Measurements from ENCODE around the gene TSPAN8.

Gene TSPAN8

DNA sequence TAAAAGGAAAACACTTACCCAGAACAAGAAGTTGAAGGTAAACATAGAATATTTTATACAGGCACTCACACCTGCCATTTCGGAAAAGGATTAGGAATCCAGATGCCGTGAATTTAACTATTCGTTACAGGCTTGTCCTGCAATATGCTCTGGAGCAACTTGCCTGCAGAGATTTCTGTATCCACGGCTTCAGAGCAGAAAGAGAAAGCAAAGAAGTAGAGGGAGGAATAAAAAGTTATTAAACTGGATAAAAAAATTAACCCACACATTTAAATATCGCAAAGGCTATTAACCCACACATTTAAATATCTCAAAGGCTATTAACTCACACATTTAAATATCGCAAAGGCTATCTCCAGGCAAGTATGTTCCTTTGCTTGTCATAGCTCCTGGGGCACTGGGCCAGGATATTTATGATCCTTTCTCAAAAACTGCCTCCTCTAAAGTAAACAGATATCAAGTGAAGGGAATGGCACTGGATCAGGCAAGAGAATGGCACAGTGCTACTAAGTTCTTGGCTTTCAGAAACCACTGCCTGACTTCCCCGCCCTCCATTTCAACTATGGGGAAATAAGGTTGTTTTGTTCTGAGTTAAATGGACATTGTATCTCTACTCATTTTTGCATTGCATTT, at the start of gene TSPAN8:
TSPAN8 (minus strand) TSS at position 399 of the 633 bp plus-strand sequence; CDS start at position 78, 321 bp downstream.
- Histone ChIP-seq H3K4me3 (ENCODE audit: low read length) (no peak within 1 kb of the TSS), H3K9ac (ENCODE audit: low read length) (no peak within 1 kb of the TSS)

DNA sequence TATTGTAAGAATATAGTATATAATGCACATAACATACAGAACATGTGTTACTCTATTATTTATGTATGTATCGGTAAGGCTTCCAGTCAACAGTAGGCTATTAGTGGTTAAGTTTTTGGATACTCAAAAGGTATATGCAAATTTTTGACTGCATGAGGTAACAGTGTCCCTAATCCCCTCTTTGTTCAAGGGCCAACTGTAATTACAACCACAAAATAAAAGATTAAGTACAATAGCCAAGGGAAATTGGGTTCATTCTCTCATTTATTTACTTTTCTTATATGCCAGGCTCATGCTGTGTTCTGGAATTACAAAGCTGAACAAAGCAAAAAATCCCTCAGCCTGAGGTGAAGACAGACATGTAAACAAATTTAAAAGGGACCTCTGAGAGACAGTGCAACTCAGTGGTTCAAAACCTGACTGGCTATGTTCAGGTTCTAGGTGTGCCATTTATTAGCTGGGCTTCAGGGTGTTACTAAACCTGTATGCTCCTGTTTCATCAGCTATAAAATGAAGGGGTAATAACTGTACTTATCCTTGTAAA, 43.4 kb upstream of the TSPAN8 start:
- Histone ChIP-seq H3K9me3 (ENCODE audit: control insufficient read depth, low read depth, low read length) (peaks cover 4% of the 10 kb centered on the region), H3K27ac (ENCODE audit: low read length) (no peak overlapping the region), H3K27me3 (ENCODE audit: control insufficient read depth, insufficient read depth, low read length) (no peaks in the 10 kb centered on the region), H3K4me3 (ENCODE audit: low read length) (no peak overlapping the region), H3K4me1 (ENCODE audit: control insufficient read depth, low read depth, low read length) (peaks cover 13% of the 10 kb centered on the region), H3K9ac (ENCODE audit: low read length) (no peak overlapping the region), H3K36me3 (ENCODE audit: control insufficient read depth, low read depth, low read length) (no peaks in the 10 kb centered on the region)

More for the DNA sequence above, at the start of gene TSPAN8:
- Histone ChIP-seq H3K36me3 (ENCODE audit: control insufficient read depth, low read depth, low read length) (no peaks in the 10 kb centered on the region), H3K4me1 (ENCODE audit: control insufficient read depth, low read depth, low read length) (no peaks in the 10 kb centered on the region), H3K9me3 (ENCODE audit: control insufficient read depth, low read depth, low read length) (no peaks in the 10 kb centered on the region), H3K27ac (ENCODE audit: low read length) (no peak within 1 kb of the TSS), H3K27me3 (ENCODE audit: control insufficient read depth, insufficient read depth, low read length) (no peaks in the 10 kb centered on the region)

DNA sequence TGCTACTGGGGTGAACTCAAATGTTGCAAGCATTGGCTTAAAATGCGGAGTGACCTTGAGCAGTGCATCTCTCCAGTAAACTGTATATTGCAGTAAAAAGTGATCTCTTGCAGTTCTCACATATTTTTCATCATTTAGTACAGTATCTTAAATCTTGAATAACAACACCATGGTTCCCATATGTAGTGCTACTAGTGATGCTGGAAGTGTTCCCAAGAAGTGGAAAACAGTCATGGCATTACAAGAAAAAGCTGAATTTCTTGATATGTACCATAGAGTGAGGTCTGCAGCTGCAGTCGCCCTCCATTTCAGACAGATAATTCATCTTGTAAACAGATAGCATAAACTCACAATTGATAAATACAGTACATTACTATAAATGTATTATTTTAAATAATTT, 42.9 kb upstream of the TSPAN8 start:
- Histone ChIP-seq H3K9ac (ENCODE audit: low read length) (no peak overlapping the region), H3K4me1 (ENCODE audit: control insufficient read depth, low read depth, low read length) (peaks cover 18% of the 10 kb centered on the region), H3K9me3 (ENCODE audit: control insufficient read depth, low read depth, low read length) (peaks cover 4% of the 10 kb centered on the region), H3K36me3 (ENCODE audit: control insufficient read depth, low read depth, low read length) (no peaks in the 10 kb centered on the region), H3K4me3 (ENCODE audit: low read length) (no peak overlapping the region), H3K27me3 (ENCODE audit: control insufficient read depth, insufficient read depth, low read length) (no peaks in the 10 kb centered on the region), H3K27ac (ENCODE audit: low read length) (no peak overlapping the region)

DNA sequence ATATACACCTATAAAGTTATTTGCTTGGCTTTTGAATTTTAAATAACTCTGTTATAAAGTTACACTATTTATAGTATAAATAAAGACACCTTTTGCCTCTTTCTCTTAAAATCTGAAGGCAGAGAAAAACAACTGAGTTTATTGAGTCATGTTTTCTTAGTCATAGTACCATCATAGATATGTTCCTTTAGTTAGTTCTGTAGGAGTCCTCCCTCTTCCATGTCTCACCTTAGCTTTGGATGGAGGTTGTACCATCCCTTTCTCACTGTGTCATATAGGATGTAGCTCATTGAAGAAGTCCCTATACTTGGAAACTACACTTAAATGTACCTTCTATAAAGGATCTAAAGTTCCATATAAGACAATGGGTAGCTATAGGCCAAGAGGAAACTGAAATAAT, 39.7 kb upstream of the TSPAN8 start:
- H3K9ac ChIP-seq (ENCODE audit: low read length) = no peak overlapping the region
- H3K27me3 ChIP-seq (ENCODE audit: control insufficient read depth, insufficient read depth, low read length) = no peaks in the 10 kb centered on the region
- no peaks in the 10 kb centered on the region for H3K9me3 ChIP-seq (ENCODE audit: control insufficient read depth, low read depth, low read length)
- H3K36me3 ChIP-seq (ENCODE audit: control insufficient read depth, low read depth, low read length) = no peaks in the 10 kb centered on the region
- no peak overlapping the region for H3K4me3 ChIP-seq (ENCODE audit: low read length)
- H3K27ac ChIP-seq (ENCODE audit: low read length) = no peak overlapping the region
- H3K4me1 ChIP-seq (ENCODE audit: control insufficient read depth, low read depth, low read length) = peaks cover 36% of the 10 kb centered on the region

DNA sequence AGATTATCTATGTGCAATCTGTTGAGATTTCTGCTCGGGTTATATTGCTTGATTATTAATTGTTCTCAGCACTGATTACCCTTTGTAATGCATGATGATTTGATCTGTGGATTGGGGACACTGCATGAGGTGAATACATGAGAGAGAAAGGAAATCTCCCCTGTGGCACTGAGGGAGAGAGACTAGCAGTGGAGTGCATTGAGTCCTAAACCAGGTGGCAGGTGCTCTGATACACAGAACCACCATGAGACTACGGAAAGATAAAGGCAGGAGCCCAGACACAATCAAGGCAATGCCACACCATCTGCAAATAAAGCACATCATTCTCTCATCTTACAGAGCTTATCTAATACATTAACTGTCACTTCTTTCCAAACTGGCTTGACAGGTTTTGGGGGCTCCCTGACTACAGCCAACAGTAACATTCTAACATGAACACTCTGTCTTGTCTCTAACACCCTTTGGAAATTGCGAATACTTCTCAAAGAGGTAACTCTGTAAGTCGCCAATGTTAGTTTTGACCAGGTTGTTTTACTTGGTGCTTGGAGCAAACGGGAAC, 37.6 kb upstream of the TSPAN8 start:
- Histone ChIP-seq H3K27ac (ENCODE audit: low read length) (no peak overlapping the region), H3K9ac (ENCODE audit: low read length) (no peak overlapping the region), H3K4me3 (ENCODE audit: low read length) (no peak overlapping the region), H3K27me3 (ENCODE audit: control insufficient read depth, insufficient read depth, low read length) (no peaks in the 10 kb centered on the region), H3K9me3 (ENCODE audit: control insufficient read depth, low read depth, low read length) (no peaks in the 10 kb centered on the region), H3K4me1 (ENCODE audit: control insufficient read depth, low read depth, low read length) (peaks cover 32% of the 10 kb centered on the region), H3K36me3 (ENCODE audit: control insufficient read depth, low read depth, low read length) (no peaks in the 10 kb centered on the region)

DNA sequence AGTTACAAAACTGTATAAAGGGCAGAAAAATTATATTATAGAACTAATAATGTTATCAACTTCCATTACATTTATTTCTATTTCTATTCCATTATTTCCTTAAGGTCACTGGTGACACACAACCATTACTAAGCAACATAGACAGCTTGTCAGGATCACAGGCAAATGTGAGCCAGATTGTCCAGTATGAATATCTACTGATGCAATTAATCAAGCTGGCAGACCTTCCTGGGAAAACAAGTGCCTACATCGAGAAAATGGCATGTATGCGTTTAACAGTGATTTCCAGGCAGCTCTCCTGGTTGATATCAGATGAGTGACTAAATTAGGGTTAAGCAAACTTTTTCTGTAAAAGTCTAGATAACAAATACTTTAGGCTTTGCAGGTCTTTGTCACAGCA, 36.9 kb upstream of the TSPAN8 start:
- H3K4me1 ChIP-seq (ENCODE audit: control insufficient read depth, low read depth, low read length) = peaks cover 32% of the 10 kb centered on the region
- no peak overlapping the region for H3K4me3 ChIP-seq (ENCODE audit: low read length)
- no peaks in the 10 kb centered on the region for H3K27me3 ChIP-seq (ENCODE audit: control insufficient read depth, insufficient read depth, low read length)
- H3K9ac ChIP-seq (ENCODE audit: low read length) = no peak overlapping the region
- H3K9me3 ChIP-seq (ENCODE audit: control insufficient read depth, low read depth, low read length) = no peaks in the 10 kb centered on the region
- no peak overlapping the region for H3K27ac ChIP-seq (ENCODE audit: low read length)
- no peaks in the 10 kb centered on the region for H3K36me3 ChIP-seq (ENCODE audit: control insufficient read depth, low read depth, low read length)

DNA sequence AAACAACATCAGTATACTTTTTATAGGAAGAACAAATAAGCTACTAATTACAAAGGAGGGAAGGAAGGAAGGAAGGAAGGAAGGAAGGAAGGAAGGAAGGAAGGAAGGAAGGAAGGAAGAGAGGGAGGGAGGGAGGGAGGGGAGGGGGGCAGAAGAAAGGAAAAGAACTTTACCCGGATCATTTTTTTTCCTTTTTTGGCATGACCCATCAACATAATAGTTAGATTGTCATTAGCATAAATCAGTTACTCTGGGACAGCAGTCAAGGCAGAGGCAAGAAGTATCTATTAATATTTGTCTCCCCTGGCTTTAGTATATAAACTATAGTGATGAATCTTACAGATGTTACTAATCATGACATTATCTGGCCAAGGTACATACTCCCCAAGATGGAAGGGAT, 35.2 kb upstream of the TSPAN8 start:
- Histone ChIP-seq H3K9ac (ENCODE audit: low read length) (no peak overlapping the region), H3K4me1 (ENCODE audit: control insufficient read depth, low read depth, low read length) (peaks cover 32% of the 10 kb centered on the region), H3K36me3 (ENCODE audit: control insufficient read depth, low read depth, low read length) (no peaks in the 10 kb centered on the region), H3K27ac (ENCODE audit: low read length) (no peak overlapping the region), H3K27me3 (ENCODE audit: control insufficient read depth, insufficient read depth, low read length) (no peaks in the 10 kb centered on the region), H3K9me3 (ENCODE audit: control insufficient read depth, low read depth, low read length) (no peaks in the 10 kb centered on the region), H3K4me3 (ENCODE audit: low read length) (no peak overlapping the region)

DNA sequence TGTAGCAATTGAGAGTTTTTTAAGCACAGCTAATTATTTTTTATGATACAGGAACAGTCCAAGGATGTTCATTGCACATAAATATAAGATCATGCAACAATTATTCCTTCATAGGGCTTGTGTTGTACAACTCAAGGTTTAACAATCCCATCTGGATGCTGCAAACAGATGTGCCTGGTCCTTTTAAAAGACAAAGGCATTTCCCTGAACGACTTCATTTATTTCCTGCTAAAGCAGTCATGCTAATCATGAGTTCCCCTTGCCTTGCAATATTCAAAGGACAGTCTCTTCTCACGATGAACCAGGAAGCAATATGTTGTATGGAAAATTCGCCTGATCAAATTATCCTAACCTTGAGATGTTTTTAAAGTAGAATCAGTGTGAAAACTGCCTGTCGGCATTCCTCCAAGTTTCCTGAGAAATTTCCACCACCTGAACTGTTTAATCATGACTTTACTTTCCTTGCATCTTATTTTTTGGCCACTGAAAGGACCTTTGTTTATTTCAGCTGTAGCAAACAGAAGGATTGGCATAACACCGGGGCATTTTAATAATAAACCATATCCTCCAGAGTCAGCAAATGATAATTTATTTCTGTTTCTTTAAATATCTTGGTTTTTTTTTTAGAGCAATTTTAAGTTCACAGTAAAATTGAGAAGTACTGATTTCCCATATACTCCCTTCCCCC, 33.9 kb upstream of the TSPAN8 start:
- H3K36me3 ChIP-seq (ENCODE audit: control insufficient read depth, low read depth, low read length) = no peaks in the 10 kb centered on the region
- H3K9me3 ChIP-seq (ENCODE audit: control insufficient read depth, low read depth, low read length) = no peaks in the 10 kb centered on the region
- H3K4me3 ChIP-seq (ENCODE audit: low read length) = no peak overlapping the region
- H3K27me3 ChIP-seq (ENCODE audit: control insufficient read depth, insufficient read depth, low read length) = no peaks in the 10 kb centered on the region
- H3K27ac ChIP-seq (ENCODE audit: low read length) = no peak overlapping the region
- H3K9ac ChIP-seq (ENCODE audit: low read length) = no peak overlapping the region
- H3K4me1 ChIP-seq (ENCODE audit: control insufficient read depth, low read depth, low read length) = peaks cover 32% of the 10 kb centered on the region

DNA sequence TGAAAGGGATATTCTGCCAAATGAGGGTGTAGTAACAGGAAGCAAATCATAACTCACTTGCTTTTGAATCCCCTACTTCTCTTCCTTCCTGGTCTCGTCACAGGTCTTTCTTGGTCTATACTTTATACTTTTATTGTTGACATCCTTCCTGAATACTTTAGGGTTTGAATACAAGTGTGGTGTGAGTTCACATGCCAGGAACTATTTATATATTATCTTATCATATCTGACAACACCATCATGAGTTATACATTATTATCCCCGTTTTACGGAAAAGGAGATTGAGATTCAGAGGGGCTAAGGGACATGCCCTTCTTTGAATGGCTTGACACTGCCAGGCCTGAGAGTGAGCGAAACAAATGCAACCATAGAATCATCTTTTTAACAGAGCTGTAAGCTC, 33.0 kb upstream of the TSPAN8 start:
- no peaks in the 10 kb centered on the region for H3K9me3 ChIP-seq (ENCODE audit: control insufficient read depth, low read depth, low read length)
- no peaks in the 10 kb centered on the region for H3K27me3 ChIP-seq (ENCODE audit: control insufficient read depth, insufficient read depth, low read length)
- no peak overlapping the region for H3K9ac ChIP-seq (ENCODE audit: low read length)
- peaks cover 29% of the 10 kb centered on the region for H3K4me1 ChIP-seq (ENCODE audit: control insufficient read depth, low read depth, low read length)
- no peak overlapping the region for H3K27ac ChIP-seq (ENCODE audit: low read length)
- H3K36me3 ChIP-seq (ENCODE audit: control insufficient read depth, low read depth, low read length) = no peaks in the 10 kb centered on the region
- H3K4me3 ChIP-seq (ENCODE audit: low read length) = no peak overlapping the region

DNA sequence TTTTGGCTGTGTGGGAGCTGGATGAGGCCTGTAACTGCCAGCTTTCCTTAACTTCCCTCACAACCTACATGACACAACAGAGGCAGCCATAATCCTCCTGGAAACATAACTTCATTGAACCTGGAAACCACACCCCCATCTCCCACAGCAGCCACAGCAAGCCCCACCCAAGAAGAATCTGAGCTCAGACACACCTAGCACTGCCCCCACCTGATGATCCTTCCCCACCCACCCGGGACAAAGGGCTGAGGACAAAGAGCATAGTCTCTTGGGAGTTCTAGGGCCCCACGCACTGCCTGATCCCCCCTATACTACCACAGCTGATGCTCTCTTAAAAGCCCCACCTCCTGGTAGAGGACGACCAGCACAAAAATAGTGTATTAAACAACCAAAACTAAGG, 29.6 kb upstream of the TSPAN8 start:
- peaks cover 8% of the 10 kb centered on the region for H3K4me1 ChIP-seq (ENCODE audit: control insufficient read depth, low read depth, low read length)
- H3K27ac ChIP-seq (ENCODE audit: low read length) = no peak overlapping the region
- H3K4me3 ChIP-seq (ENCODE audit: low read length) = no peak overlapping the region
- no peaks in the 10 kb centered on the region for H3K36me3 ChIP-seq (ENCODE audit: control insufficient read depth, low read depth, low read length)
- H3K9me3 ChIP-seq (ENCODE audit: control insufficient read depth, low read depth, low read length) = no peaks in the 10 kb centered on the region
- no peak overlapping the region for H3K9ac ChIP-seq (ENCODE audit: low read length)
- H3K27me3 ChIP-seq (ENCODE audit: control insufficient read depth, insufficient read depth, low read length) = no peaks in the 10 kb centered on the region

DNA sequence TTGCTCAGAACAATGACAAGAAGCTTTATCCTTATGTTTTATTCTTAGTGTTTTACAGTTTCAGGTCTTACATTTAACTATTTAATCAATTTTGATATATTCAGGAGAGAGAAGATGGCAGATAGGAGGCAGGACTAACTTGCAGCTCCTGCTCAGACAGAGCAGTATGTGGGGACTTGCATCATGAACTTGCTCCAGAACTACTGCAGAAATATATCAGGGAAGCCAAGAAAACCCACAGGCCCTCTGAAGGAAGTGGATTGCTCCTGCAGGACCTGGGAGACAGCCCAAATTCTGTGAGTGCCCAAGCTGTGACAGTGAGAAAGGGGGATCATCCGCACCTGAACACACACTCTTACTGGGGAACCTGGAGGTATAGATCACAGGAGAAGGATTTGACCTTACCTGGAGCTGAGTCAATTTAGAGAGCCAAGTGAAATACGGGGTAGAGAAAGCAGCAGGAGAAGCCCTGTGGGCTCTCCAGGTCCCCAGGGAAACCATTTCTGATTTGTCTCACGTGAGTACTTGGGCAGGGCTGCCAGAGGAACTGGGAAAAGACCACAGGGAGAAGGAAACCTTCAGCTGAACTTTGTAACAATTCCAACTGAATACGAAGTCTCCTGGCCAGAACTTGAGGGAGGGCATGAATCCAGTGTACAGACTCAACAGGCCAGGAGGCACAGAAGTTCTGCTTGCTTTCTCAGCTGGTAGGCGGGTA, 28.9 kb upstream of the TSPAN8 start:
- Histone ChIP-seq H3K9me3 (ENCODE audit: control insufficient read depth, low read depth, low read length) (no peaks in the 10 kb centered on the region), H3K9ac (ENCODE audit: low read length) (no peak overlapping the region), H3K27ac (ENCODE audit: low read length) (no peak overlapping the region), H3K36me3 (ENCODE audit: control insufficient read depth, low read depth, low read length) (no peaks in the 10 kb centered on the region), H3K4me3 (ENCODE audit: low read length) (no peak overlapping the region), H3K27me3 (ENCODE audit: control insufficient read depth, insufficient read depth, low read length) (no peaks in the 10 kb centered on the region), H3K4me1 (ENCODE audit: control insufficient read depth, low read depth, low read length) (peaks cover 4% of the 10 kb centered on the region)
